Measurements from ENCODE around the gene MYL10.

MYL10 gene

GRCh38 chr7:101580596-101580995 lies 48.5 kb downstream of the MYL10 start:
- DNase-seq (ENCODE audit: low read depth, low spot score), result no peak

GRCh38 chr7:101578552-101578951 lies 50.5 kb downstream of the MYL10 start:
- no peak overlapping the region for H3K27ac ChIP-seq
- no peak for DNase-seq (ENCODE audit: low read depth, low spot score)

More at GRCh38 chr7:101580596-101580995, 48.5 kb downstream of the MYL10 start:
- H3K27ac ChIP-seq, result no peak overlapping the region

GRCh38 chr7:101576998-101577397 lies 52.1 kb downstream of the MYL10 start:
- DNase-seq (ENCODE audit: low read depth, low spot score), result no peak

DNA sequence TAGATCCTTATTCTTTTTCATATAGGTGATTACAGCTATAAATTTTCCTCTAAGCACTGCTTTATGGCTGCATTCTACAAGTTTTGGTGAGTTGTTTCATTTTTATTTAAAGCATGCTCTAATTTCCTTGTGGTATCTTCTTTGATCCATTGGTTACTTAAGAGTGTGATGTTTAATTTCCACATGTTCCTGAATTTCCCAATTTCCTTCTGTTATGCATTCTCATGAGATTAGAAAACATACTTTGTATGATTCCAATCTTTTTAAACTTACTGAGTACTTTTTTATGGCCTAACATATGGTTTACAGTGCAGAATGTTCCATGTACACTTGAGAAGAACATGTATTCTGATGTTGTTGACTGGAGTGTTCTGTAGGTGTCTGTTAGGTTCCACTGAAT lies 53.4 kb downstream of the MYL10 start:
- no peak overlapping the region for H3K27ac ChIP-seq
- no peak for DNase-seq (ENCODE audit: low read depth, low spot score)

More at GRCh38 chr7:101576998-101577397, 52.1 kb downstream of the MYL10 start:
- H3K27ac ChIP-seq, result no peak overlapping the region

- H3K27ac ChIP-seq, result no peak overlapping the region
- DNase-seq (ENCODE audit: low read depth, low spot score), result no peak
Measured at GRCh38 chr7:101575168-101575567, 53.9 kb downstream of the MYL10 start.

DNA sequence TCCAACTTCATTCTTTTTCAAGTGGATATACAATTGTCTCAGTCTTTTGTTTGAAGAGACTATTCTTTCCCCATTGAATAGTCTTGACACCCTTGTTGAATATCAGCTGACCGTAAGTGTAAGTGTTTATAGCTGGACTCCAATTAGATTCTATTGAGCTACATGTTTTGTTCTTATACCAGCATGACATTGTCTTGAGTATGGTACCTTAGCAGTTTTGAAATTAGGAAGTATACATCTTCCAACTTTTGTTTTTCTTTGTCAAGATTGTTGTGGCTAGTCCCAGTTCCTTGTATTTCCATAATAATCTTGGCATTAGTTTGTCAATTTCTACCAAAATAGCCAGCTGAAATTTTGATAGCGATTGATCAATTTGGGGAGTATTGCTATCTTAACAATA lies 56.9 kb downstream of the MYL10 start:
- DNase-seq (ENCODE audit: low read depth, low spot score), result no peak
- H3K27ac ChIP-seq, result no peak overlapping the region

DNA sequence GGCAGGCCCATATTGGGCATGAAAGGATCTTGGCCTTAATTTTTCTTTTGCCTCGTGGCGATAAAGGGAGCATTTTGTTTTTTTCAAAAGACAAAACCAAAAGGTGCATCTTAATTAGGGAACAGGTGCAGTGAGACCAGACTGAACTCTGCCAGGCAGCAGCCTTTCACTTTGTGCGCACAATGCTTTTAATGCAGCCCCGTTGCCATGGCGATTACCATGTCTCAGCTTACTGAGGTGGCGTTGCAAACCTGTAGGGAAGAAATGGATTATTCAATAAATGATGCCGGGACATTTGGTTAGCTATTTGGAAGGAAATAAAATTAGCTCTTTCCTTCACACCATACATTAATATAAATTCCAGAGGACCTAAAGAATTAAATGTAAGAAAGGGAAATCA lies 61.9 kb downstream of the MYL10 start:
- H3K27ac ChIP-seq, result no peak overlapping the region
- DNase-seq (ENCODE audit: low read depth, low spot score), result no peak

- no peak for DNase-seq (ENCODE audit: low read depth, low spot score)
- H3K27ac ChIP-seq, result no peak overlapping the region
Measured at GRCh38 chr7:101565601-101566209, 63.4 kb downstream of the MYL10 start.

DNA sequence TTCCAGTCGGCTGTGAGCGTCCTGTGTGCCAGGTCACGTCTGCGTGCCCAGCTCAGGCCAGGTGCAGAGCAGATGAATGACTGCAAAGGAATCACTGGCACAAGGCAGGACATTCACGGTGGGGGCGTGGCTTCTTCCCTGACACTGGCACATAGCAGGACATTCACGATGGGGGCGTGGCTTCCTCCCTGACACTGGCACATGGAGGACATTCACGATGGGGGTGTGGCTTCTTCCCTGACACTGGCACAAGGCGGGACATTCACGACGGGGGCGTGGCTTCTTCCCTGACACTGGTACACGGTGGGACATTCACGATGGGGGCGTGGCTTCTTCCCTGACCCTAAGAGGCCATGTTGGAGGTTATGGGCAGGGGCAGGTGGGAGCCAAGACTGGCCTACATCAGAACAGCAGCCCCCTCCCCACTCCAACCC lies 64.3 kb downstream of the MYL10 start:
- H3K27ac ChIP-seq, result no peak overlapping the region
- no peak for DNase-seq (ENCODE audit: low read depth, low spot score)

DNA sequence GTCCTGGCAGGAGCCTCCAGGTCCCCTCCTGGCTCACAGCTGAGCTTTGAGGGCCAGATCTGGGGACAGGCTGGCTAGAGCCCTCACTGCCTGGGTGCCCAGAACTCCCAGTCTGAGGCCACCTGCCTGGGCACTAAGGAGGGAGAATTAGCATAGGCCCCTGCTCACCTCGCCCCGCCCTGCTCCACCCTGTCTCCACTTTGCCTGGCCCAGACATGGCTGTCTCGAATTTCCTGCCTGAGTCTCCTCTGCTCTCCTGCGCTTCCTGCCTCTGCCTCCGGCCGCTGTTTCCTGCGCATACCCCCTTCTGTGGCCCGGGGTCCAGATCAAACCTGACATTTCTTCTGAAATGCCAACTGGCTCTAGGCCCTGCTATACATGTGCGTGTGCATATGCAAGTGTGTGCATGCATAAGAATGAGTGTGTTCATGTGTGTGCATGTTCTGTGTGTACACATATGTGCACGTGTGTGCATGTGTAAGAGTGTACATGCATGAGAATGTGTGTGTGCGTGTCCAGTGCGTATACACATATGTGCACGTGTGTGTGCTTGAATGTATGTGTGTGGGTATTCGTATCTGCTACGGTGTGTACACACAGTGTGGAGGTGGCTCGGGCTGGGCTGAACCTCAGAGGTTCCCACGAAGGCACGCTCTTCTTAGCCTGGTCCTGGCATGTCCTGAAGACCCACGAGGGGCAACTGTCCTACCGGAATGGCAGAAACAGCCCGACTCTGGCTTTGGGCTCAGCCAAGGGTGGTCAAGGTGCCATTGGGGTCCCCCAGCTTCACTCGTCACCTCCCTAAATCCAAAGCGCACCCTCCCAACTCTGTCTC lies 64.9 kb downstream of the MYL10 start:
- no peak for DNase-seq (ENCODE audit: low read depth, low spot score)
- H3K27ac ChIP-seq, result no peak overlapping the region
